HG02981 (cell line): ENCODE data around the gene KLK13.

Experiments
- ATAC-seq: cut with Tn5 transposase; IDR thresholded peaks from one replicate; pipeline ENCODE4 v1.9.1; 2021; ENCODE audit warnings: mild to moderate bottlenecking, moderate library complexity; ENCODE audit not compliant: unreplicated experiment

Gene KLK13, protein sequence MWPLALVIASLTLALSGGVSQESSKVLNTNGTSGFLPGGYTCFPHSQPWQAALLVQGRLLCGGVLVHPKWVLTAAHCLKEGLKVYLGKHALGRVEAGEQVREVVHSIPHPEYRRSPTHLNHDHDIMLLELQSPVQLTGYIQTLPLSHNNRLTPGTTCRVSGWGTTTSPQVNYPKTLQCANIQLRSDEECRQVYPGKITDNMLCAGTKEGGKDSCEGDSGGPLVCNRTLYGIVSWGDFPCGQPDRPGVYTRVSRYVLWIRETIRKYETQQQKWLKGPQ

DNA sequence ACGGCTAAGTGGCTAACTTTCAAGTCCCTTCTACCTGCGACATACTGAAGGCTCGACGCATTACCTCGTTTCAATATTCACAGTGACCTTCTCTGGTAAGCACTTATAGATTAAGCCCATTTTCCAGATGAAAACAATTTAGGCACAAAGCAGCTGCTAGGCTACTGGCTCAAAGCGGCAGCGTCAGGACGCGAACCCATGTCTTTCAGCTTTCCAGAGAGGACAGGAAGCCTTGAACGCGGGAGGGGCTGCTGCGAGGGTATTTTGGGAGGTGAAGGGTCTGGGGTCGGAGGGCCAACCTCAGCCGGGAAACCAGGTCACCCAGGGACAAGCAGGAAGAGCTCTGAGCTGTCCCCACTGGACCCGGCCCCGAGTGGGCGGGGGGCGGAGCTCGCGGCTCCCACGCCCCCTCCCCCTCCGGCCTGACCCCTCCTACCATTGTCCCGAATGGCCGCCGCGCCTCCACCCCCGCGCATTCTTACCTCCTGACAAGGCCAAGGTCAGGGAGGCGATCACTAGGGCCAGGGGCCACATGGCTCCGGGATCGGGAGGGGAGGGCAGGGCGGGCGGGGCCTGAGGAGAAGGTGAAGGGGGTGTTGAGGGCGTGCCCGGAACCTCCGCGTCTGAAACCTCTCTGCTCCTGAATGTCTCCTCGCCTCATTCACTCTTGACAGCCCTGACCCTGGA is at the start of gene KLK13:
KLK13 (minus strand) TSS at position 559 of the 687 bp plus-strand sequence; CDS start at position 534, 25 bp downstream.
- ATAC-seq, result no peak

- no peak for ATAC-seq
Measured at GRCh38 chr19:51114087-51114729, 49.3 kb upstream of the KLK13 start.

DNA sequence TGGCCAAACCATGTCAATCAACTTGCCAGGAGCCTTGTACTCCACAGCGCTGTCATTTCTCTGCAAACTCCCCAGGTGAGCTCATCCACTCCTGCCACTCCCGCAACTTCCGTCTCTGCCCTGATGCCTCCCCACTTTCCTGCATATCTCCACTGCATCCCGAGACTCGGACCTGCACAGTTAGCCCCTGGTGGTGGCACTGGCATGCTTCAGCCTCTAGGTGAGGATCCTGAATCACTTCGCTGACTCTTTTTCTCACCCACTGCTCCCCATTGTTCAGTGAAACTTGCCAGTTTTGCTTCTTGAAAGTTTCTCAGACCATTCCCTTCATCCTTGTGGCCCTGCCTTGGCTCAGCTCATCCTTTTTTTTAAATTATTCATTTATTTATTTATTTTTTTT is 46.7 kb upstream of the KLK13 start:
- ATAC-seq, result no peak

GRCh38 chr19:51110666-51110971 is 45.7 kb upstream of the KLK13 start:
- ATAC-seq, result no peak

- ATAC-seq, result peak; percentile 23
Measured at GRCh38 chr19:51108805-51109146, 43.9 kb upstream of the KLK13 start.

DNA sequence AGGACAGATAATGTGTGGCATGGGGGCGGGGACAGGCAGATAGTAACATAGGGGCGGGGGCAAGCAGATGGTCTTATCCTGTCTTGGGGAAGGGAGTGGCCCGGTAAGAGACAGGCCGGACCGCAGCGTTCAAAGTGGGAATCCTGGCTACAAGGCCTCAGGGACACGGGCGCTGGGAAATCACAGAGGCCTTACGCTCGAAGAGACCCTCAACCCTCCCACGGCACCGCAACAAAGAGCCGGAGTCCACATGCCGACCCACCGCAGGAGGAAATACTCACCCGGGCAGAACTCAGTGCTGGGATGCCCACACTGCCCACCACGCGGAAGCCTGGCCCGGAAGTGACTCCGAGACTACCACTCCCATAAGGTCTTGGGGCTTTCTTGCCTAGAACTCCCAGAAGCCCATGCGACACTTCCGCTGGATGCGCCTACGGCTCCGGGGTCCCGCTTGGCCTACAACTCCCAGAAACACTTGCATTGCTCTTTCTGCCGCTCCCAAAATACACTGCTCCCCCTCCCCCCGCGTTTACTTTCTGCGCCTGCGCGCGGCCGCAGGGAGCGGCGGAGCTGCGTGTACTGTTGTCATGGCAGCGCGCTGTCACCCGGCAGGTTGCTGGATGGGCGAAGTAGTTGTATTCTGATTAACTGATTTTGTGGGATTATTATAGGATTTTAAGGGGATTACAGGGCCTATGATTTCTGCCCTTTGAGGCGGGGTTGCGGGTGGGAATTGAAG is 43.3 kb upstream of the KLK13 start, which contains the start of gene CTU1:
CTU1 (minus strand) TSS at position 344 of the 739 bp plus-strand sequence. CDS start 3,840 bp downstream, outside the sequence.
- peak; percentile 97 for ATAC-seq

DNA sequence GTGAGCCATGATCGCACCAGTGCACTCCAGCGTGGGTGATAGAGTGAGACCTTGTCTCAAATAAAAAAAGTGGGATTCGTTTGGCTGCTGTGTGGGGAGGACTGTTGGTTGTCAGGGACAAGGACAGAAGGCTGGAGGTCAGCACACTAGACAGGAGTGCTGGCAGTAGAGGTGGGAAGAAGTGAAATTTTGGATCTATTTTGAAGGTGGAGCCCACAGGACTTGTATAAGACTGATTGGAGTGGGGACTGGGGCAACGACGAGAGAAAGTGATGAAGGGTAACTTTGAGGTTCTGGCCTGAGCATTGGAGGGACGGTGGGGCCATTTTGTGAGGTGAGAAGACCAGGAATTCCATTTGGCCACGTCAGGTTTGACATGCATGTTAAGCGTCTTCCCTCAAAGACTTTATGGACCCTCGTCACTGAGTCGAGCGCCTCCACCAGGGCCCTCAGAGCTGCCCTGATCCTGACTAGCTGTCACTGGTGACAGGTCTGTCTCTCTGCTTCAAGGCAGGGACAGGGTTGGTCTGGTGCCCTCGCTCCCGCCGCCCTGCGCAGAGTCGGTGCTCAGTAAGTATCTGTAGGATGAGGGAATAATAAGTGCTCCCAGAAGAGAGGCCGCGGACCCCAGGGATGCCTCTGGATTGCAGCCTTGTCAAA is 42.6 kb upstream of the KLK13 start:
- ATAC-seq, result no peak

- no peak for ATAC-seq
Measured at GRCh38 chr19:51103926-51104341, 39.0 kb upstream of the KLK13 start.

DNA sequence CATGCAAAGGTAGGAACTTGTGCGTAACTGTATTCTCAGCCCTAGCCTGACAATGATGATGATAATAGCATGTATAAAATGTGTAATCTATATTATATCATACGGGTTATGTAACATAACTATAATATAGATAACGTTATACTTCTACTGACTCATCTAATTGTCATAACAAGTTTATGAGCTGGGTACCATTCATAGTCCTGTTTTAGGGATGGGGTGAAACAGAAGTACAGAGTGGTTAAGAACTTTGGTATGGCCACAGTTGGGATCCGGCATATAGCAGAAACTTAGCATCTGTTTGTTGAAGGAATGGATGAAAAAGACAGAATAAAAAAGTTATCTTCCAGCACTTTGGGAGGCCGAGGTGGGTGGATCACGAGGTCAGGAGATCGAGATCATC is 38.1 kb upstream of the KLK13 start:
- ATAC-seq, result no peak

DNA sequence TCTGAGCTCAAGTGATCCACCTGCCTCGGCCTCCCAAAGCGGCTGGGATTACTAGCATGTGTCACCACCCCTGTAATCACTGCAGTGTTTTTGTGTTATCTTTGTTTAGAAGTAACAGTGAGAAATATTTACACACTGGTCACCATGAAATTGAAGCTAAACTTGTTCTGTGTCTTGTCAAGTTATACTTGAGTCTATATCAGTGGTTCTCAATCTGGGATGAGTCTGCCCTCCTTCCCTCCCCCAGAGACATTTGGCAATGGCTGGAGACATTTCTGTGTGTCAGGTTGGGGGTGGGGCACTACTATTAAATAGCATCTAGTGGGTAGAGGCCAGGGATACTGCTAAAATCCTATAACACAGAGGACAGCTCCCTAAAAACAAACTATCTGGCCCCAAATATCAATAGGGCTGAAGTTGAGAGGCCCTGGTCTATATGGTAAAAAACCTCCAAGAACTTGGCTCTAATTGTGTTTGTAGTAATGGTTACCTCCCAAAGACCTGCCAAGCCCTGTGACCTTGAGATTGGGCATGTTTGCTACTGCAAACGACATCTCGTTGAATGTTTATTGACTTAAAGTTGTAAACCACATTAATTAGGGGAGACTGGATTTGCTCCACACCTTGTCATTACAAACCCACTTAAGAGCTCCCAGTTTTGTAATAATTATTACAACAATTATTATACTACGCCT is 36.4 kb upstream of the KLK13 start:
- no peak for ATAC-seq

- ATAC-seq, result no peak
Measured at GRCh38 chr19:51100601-51101000, 35.7 kb upstream of the KLK13 start.

DNA sequence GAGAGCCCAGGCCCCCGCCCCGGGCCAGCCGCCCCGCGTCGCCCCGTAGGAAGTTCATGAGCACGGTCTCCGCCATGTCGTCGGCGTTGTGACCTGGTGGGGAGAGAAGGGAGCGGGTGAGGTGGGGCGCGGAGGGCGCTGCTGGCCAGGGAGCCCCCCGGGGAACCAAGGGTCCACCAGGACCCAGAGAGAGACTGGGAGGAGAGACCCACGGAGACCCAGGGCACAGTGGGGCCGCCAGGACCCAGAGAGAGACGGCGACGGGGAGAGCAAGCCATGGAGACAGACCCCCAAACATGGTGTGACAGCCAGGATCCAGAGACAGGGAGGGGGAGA is 34.1 kb upstream of the KLK13 start:
- no peak for ATAC-seq

- no peak for ATAC-seq
Measured at GRCh38 chr19:51098365-51099046, 33.6 kb upstream of the KLK13 start.

DNA sequence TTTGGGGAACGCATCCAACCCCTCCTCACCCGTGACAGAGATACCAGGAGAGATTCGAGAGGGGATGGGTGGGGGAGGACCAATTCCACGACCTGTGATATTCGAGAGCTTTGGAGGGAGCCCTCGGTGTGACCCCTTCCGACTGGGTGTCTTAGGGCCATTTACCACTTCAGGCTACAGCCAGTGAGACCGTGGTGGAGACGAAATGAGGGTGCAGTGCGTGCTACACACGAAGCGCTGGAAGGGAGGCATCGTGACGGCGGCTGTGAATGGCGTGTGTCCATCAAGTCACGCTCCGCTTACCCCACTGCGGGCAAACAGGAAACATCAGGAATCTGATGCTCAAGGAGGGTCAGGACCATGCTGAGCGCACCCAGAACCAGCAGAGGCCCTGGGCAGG is 32.9 kb upstream of the KLK13 start:
- ATAC-seq, result no peak

- no peak for ATAC-seq
Measured at GRCh38 chr19:51097166-51097738, 32.4 kb upstream of the KLK13 start.

DNA sequence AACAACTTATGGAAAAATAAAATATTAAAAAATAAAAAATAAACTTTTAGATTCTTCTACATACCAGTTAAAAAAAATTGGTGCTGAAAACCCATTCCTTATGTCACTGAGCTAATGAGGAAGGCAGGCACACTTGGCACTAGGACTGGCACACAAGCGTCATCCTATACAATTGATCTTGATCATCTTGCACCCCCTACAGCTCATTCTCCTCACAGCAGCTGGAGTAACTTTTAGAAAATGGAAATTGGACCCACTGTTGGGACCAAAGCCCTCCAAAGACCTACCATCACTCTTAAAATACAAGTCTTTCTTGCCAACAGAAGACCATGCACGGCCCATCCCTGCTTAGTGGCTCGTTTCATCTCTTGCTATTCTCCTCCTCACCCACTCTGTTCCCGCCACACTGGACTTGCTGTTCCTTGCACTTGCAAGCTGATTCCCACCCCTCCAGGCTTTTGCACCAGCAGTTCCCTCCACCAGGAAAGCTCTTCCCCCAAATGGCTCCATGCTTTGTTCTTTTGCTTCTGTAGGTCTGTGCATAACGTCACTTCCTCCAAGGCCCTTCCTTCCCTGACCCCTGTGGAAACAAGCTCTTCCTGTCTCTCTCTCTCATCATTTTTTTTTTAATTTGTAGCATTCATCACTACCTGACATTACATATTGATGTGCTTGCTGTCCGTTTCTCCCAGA is 31.7 kb upstream of the KLK13 start:
- no peak for ATAC-seq

DNA sequence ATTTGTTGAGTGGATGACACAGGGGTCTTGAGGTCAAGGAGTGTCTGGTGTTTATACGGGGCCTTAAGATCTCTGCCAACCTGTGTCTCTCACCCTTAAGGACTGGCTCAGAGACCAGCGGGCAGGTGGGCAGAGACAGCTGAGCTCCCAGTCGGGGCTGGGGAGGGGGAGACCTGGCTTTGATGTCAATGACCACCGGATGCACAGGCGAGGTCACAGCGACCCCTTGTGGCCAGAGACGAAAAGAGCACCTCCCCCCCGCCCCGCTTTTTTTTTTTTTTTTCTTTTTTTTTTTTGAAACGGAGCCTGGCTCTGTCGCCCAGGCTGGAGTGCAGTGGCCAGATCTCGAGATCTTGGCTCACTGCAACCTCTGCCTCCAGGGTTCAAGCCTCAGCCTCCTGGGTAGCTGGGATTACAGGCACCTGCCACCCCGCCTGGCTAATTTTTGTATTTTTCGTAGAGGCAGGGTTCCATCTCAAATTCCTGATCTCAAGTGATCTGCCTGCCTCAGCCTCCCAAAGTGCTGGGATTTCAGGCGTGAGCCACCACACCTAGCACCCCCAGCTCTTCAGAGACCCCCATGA is 29.9 kb upstream of the KLK13 start:
- no peak for ATAC-seq

DNA sequence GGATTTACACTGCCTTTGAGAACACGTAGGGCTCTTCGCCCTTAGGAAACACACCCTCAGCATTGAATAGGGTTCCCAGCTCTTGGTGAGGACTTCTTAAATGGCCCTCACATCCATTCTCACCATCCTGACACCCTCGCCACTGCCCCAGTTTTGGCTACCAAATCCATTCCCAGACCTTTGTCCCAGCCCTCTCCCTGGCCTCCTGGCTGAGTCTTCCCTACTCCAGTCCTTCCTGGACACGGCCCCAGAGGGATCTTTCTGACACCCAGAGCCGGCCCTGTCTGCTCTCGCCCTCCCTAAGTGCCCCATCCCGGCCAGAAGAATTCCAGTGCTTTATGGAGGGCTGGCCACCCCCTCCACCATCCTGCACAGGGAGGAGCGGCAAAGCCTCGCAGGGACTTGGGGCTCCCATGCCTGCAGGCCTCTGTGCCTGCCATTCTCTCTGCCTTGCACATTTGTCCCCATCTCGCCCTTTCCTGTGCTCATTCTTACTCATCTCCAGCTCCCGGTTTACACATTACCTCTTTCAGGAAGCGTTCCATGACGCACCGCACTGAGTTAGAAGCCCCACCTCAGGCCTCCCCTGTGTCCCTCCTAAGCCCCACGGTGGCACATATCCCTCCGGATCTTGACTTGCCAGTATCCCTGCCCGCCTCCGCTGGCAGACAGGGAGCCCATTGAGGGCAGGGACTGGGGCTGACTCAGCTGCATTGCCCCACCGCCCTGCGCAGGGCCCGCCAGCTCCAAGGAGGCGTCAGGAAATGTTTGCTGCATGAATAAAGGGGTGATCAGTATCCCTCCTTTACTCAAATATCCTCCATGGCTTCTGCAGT is 28.8 kb upstream of the KLK13 start:
- ATAC-seq, result no peak
